Measurements from ENCODE around the gene PMPCA.

- no peak for TF ChIP-seq TAF1 (IDR thresholded peaks at IDR 0.05; ENCODE audit: low read depth)
- TF ChIP-seq TCF12 (IDR thresholded peaks at IDR 0.05; ENCODE audit: low read depth) = no peak
- no peak for TF ChIP-seq FOXM1 (IDR thresholded peaks at IDR 0.05; ENCODE audit: borderline replicate concordance, low read depth)
- TF ChIP-seq MAX (IDR thresholded peaks at IDR 0.05) = peak; percentile 56
- TF ChIP-seq YY1 (IDR thresholded peaks at IDR 0.05; ENCODE audit: low read depth) = no peak
- no peak for TF ChIP-seq EP300 (IDR thresholded peaks at IDR 0.05; ENCODE audit: borderline replicate concordance)
These were observed 11.1 kb upstream of the PMPCA start for GRCh38 chr9:136399176-136400037.

Data from Ishikawa (cell line).